ENCODE measurements around the gene RAD51B.

Gene RAD51B

DNA sequence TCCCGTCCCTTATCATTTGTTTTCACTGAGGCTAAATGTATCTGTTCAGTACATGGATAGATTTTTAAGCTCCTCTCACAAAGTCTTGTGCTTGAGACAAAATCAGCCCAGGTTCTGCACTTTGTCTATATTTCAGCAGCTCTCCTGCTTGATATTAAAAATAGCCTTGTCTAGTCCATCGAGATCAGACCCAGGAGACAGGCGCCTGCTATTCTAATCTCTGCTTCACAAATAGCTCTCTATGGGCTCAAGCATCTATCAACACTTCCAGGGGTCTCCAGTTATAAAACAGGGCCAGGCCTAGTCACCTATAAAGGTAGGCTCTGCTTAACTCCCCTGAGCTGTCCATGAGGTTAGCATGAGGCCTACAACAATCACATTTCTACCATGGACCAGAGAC lies 910.8 kb downstream of the RAD51B start:
- no peak for DNase-seq

DNA sequence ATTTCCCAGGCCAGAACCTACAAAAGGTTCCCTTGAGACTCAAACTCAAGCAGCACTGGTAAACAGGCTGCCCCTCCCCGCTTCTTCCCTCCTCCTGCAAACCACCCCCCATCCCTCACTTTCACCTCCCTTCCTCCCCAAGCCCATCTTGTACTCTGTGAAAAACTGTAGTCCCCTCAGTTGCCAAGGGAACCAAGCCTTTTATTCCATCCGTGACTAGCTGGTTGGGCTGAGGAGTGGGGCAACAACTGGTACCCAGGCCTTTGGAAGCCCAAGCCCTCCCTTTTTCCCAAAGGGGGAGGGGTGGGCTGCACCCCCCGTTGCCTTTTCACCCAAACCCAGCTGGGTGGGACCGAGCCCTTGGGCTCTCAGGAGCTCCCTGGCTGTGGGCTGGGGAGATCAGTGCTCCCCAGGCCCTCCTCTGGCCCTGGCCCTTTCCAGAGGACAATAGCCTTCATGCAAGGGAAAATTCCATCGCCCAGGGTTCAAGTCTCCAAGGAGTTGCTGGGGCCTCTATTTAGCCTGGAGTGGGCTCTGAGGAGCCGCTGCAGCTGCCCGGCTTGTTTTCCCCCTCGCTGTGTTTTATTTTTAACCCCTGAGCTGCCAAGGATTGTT lies 911.3 kb downstream of the RAD51B start:
- no peak for DNase-seq

DNA sequence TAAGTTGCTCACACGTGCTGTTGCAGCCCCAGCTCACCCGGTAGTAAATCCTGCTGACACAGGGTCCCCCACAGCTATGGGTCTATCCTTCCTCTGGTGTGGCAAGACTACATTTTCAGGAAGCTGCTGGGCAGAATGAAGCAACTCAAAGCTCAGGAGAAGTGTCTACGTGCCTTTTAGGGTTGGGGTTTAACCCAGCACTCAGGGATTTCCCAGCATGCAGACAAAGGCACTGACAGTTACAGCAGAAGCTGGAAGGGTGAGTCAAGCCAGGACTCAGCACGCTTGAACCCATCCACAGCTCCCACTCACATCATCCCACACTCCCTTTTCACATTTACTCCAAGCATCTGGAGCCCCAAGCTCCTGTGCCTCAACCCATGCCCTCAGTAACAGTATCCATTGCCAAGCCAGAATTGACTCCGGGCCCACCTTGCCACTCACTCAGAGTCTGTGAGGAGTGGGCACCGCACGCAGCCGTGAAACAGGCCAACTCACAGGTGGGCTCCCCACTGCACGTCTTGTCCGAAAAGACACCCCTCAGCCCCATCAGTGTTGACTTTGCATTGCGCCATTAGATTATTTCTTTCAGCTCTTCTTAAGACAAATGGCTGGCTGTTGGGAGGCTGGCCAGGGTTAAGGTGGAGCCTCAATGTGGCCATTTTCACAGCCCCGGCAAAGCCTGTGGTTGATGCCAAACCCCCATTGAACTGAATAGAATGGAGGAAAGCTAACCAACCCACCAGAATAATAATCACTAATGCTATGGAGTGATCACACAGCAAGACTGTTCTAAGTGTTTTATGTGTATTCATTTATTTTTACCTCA lies 913.7 kb downstream of the RAD51B start:
- no peak for DNase-seq

DNA sequence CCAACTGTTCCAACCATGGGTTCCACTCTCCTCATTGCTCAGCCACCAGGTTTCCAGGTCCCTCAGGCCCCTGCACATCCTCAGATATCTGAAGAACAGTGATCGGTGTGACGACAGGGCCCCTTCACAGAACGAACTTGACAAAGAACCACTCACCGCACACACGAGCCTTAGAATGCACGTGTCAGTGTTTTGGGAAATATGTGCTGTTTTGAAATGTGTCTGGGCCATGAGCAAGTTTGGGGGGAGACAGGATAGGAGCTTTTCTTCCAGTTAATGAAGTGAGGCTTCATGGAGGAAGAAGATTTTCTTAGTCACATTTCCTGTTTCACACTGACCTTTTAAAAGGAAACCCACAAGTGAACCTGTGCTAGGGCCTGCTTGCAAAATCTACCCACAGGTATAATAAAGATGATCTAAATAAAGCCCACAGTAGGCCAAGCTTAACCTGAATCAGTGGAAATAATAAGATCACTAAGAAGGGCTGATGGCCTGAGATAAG lies 914.7 kb downstream of the RAD51B start:
- no peak for DNase-seq

DNA sequence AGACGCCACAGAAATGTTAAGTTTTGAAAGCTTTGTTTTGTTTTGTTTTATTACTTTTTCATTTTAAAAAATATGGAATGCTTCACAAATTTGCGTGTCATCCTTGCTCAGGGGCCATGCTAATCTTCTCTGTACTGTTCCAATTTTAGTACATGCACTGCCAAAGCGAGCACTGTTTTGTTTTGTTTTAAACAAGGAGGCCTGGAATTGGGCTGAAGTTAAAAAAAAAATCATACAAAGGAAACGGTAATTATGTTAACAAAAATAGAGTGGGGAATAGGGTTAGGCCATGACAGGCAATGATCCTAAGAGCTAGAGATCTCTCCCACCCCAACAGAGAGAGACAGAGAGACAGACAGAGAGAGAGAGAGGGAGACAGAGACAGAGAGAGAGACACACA lies 916.3 kb downstream of the RAD51B start:
- DNase-seq: no peak

DNA sequence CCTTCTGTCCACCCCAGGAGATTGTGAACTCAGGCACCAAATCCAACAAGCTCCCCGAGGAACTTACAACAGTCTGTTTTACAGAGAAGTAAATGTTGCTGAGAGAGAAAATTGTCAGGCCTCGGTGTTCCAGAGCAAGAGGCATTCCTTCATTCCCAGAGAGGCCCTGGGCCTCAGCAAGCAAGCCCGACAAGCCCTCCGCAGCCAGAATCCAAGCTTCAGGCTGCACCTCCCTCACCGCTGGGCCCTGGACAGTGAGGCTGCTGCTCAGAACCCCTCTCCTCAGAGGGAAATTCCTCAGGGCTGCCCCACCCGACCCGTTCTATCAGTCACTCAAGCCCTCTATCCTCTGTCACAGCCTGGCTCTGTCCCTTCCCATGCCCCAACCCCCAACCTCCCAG lies 916.9 kb downstream of the RAD51B start:
- DNase-seq: no peak

DNA sequence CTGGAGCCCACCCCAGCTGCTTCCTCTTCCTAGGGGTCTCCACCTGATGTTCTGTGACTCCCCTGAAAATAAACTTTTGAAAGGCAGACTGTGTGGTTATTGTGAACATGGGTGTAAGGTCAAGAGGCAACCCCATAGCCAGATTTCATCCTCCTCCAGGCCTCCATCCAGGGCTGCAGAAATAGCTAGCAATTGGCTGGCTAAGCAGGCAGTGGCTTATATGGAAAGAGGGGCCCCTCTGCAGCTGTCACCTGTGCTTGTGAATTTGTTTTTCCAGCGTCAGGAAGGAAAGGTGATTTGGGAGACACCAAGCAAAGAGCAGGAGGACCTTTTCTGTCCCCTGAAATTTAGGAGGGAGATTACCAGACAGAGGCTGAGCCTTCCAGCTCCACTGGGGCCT lies 917.5 kb downstream of the RAD51B start:
- DNase-seq: no peak

DNA sequence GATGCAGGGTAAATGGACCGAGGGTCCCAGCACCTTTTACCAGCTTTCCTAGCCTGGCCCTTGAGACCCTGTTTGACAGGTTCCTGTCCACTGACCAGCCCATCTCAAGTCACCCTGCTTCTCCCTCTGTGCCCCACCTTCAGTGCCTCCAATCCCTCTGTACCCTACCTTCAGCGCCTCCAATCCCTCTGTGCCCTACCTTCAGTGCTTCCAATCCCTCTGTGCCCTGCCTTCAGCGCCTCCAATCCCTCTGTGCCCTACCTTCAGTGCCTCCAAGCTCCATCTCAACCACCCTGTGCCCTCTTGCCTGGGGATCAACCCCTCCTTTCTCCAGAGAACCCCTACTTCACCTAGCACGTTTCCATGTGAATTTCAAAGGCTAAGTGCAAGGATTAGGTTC lies 919.0 kb downstream of the RAD51B start:
- no peak for DNase-seq

DNA sequence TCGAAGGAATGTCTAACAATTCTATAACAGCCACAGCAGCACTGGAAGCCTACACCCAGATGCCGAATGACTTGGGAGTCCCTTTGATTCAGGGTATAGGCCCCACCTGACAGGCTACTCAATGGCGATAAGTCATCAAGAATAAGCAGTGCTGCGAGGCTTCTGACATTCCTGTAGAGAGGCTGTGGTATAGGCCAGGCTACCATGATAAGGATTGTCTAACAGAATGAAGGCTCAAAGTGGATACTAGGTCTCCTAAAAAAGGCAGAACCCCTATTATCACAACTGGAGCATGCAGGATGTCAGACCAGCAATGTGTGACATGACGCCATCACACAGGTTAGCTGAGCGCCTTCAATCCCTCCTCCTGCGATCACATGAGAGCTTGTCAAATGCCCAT lies 920.1 kb downstream of the RAD51B start:
- DNase-seq: no peak

DNA sequence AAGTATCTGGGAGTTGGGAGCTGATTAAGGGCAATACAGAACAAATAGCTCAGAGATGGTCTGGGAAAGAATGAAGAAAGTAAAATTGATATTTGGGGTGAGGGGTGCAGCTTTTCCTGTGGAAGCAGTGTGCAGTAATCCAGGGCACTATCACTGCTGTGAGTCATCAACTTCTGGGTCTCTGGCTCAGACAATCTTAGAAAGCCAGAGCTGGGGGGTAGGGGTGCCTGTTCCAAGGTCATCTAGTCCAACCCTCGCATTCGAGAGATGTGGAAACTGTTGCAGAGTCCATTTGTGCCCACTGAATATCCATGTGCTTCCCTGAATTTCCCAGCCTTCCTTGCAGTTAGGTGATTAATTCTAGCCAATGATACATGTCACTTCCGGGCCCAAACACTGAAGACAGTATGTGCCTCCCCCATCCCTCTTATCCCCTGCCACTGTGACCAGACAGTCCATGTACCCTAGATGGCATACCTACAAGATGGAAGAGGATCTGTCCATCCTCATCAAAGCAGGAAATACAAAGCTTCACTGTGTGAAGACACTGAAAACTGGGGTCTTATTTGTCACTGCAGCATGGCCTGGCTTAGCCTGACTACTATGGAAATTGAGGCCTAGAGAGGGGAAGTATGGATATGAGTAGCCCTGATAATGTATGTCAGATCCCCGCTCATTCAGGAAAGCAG lies 921.4 kb downstream of the RAD51B start:
- no peak for DNase-seq

DNA sequence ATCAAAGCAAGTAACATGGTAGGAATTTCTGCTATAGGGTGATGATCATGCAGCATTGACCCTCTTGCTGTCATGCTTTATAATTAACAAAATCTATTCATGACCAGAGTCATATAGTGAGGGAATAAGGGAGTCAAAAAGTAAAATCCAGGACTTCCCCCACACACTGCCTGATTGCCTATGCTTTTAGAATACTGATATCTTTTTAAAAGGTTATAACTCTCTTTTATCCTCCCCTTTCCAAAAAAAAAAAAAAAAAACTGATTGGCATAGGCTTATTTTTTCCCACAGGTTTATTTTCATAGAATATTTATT lies 921.9 kb downstream of the RAD51B start:
- DNase-seq: no peak

DNA sequence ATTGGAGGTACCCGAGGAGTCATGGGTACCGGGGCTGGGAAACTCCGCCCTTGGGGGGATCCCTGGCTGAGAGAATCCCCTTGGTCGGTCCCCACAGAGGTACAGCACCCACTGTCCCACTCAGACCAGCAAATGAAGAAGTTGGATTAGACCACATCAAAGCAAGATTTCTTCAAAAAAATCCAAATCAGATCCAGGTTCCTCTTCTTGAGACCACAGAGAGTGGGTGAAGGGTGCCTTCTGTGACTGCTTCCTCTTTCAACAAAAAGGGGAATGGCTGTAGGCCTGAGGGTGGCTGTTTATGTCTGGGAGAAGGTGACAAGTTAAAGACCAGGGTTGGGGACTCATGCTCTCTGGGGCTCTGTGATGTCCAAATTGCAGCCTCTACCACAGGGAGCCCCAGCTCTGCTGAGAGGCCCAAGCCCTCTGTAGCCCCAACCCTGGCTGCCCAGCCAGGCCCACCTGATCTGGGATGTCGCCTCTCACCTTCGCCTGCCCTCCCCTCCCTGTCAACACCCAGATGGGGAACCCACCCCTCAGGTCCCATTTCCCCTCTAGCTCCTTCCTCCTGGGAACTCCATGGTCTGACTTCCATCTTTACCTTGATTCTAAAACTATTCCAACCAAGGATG lies 922.4 kb downstream of the RAD51B start:
- DNase-seq: no peak

DNA sequence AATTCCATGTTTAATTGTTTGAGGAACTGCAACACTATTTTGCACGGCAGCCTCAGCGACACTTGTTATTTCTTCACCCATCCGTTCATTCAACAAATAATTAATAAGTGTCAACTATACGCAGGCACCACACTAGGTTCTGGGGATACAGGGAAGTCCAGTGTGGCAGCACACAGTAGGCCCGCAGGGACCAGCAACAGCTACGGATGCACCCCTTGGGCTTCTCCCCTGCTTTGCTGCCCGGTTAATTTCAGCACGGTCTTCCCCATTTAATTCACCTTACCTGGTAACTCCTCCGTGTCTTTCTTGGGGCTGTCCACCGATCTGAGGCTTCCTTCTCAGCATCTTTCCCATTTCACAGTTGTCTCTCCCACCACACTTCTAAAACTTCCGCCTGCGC lies 925.0 kb downstream of the RAD51B start:
- no peak for DNase-seq

DNA sequence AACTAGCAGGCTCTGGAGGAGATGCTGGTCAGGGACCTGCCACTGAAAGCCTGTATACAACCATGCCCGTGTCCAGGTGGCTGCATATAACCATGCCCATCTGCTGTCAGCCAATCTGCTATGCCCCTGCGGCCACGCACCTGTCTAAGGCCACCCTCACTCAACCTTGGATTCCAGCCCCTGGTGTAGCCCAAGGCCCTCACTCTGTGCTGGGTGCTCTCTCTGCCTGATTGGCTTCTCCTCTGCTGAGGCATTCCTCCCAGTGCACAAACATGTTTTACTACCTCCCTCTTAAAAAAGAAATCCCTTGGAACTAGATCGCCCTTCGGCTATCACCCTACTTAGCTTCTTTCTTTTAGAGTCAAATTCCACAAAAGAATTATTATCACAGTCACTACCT lies 927.8 kb downstream of the RAD51B start:
- DNase-seq: no peak

DNA sequence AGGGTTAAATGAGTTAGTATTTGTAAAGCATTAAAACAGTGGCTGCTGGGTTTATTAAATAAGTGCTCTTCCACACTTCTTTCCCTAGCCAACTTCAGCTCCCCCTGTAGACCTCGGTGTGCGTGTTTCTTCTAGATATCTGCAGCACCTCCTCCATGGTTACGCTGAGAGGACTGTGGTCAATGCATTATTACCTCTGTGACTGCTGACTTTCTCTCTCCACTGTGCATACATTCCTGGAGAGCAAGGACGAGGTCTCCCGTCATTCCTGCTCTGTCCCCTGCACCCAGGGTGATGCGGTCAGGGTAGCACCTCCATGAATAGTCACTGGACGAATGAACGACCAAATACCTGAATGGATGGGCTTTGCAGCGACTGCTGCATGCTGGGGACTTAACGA lies 928.7 kb downstream of the RAD51B start:
- no peak for DNase-seq

DNA sequence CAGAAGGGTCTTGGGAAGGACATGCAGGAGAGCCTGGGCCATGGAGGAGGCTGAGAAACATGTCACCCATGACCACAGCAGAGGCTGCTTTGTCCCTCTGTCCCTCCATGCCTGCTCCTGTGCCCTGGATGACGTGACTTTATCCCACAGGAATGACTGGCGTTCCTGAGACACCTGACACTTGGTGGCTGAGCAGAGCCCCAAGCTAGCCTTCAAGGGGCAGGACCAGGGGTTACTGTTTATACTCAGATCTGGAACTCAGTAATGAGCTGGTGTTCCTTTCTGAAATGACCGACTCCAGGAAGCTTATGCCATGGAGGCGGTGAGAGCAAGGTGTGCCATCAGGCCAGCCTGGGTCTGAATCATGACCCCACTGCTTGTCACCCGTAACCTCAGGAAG lies 929.1 kb downstream of the RAD51B start:
- DNase-seq: no peak

DNA sequence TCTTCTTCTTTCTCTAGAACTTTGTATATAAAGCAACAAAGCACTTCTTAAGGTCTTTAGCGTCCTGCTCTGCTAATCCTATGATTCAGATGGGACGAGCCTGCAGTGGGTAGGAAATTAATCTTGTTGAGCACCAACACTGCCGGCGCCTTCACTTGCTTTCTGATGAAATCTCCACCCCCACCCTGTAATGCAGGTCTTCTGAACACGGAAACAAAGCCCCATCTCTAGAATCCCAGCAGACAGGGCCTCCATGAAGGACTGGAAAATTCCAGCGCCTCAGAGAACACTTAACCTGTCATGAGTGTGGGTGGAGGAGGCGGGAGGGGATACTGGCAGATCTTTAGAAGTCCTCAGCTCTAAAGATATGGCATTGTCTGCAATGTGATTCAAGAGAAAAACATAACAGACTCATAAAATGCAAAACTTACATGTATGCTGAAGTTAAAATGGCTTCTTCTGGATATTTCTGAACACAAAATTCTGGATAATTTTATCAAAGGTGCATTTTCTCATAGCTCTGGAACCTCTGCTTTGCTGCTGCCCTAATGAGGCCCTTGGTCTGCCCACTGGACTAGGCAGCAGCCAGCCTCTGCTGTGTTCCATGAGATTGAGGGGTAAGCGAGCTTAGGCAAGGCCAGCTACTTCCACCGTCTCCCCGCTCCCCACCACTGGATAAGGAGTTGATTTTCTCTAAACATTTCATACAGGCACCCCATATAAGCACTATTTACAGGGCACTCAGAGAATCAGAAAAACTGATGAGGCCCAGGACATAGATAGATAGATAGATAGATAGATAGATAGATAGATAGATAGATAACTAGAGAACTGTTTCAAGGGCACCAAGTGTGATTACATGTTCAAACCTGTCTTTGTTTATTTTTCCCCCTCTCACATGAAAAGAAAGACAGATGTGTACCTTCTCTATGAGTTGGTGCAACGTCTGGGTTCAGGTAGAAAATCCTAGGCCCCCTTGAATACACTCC lies 930.2 kb downstream of the RAD51B start:
- DNase-seq: no peak

DNA sequence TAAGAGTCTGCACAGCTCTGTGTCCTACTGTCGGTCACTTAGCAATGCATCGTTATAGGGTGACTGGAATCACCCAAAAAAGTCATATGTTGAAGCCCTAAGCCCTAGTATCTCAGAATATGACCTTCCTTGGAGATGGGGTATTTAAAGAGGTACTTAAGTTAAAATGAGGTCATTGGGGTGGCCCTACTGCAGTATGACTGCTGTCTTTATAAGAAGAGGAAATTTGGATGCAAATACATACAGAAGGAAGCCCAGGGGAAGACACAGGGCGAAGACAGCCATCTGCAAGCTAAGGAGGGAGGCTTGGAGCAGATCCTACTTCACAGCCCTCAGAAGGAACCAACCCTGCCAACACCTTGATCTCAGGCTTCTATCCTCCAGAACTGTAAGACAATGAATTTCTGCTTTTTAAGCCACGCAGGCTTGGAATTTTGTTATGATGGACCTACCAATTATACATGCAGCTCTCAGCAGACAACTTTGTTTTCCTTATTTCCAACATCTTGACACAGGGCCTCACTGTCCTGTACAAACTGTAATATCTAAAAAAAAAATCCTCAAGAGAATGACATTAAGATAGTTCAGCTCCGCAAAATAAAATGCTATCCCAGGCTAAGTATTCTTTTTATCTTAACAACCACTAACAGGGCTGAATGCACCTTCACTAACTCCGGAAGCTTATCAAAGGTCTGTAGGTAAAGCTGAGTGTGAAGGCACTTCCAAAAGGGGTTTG lies 932.9 kb downstream of the RAD51B start:
- DNase-seq: no peak

DNA sequence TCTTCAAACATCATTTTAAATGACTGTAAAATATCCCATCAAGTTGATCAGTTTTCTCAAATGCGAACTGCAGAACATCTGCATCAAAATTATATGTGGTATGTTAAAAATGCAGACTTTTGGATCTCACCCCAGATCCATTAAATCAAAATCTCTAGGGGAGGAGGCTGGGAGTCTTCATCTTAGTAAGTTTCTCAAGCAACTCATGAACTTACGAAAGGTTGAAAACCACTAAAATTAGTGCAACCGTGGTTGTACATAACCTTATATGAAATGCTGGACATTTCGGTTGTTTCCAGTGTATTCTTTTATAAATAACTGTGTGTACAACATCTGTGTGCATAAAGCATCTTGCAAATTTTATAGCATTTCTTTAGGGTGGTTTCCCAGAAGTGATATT lies 934.1 kb downstream of the RAD51B start:
- DNase-seq: no peak

DNA sequence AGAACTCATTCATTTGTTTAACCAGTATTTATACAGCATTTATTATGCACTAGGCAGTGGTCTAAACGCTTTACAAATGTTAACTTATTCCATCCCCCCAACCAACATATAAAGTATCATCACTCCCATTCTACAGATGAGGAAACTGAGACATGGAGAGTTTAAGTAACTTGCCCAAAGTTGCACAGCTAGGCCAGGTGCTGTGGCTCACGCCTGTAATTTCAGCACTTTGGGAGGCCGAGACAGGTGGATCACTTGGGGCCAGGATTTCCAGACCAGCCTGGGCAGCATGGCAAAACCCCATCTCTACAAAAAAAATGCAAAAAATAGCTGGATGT lies 935.4 kb downstream of the RAD51B start:
- DNase-seq: no peak

DNA sequence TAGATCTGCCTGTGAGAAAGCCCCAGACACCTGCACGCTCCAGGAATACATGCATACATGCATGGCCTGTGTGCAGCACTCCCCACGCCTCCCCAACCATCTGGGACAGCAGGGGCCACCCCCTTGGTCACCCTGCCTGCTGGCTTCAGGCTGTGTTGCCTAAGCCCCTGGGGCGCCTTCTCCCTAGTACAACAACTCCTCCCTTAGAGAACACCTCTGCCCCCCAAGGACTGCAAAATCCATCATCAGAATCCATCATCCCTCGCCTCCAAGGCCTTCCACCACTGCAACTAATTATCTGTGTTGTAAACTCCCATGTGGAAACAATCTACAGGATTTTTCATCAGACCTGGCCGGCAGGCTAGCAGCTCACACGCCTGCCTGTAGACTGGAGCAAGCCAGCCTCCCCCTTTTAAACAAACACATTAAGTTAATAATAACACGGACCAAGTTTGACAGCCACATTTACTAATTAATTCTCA lies 936.5 kb downstream of the RAD51B start:
- DNase-seq: no peak

DNA sequence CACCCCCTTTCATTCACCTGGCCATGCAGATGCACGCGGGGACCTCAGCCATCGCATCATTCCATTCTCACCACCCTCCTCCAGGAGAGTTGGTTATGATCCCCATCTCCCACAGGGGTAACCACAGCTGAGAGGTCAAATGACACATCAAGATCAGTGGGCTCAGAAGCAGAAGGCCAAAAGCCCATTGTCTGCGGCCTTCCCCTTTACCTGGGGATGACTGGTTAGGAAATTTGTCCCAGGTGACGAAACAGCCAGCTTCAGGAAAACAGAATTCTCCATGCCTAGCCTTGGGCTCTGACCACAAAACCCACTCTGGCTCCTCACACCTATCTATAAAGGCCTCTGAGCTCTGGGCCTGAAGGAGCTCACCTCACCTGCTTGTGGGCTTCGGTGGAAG lies 937.2 kb downstream of the RAD51B start:
- DNase-seq: no peak

All from SHP77 (cell line).